B cell (primary cell): ENCODE data around the gene CMTM8.

Source experiments
- CTCF ChIP-seq: fragments of 200-600 bp; IDR thresholded peaks from one replicate; pipeline ENCODE4 v1.8.0; 2022; ENCODE audit warnings: antibody characterized with exemption, mild to moderate bottlenecking
- EZH2 ChIP-seq: IDR thresholded peaks from 2 replicates; pipeline ENCODE4 v1.6.1; 2012; ENCODE audit warnings: borderline replicate concordance, low read depth, mild to moderate bottlenecking, moderate library complexity, low read length; ENCODE audit not compliant: insufficient read depth, poor library complexity, severe bottlenecking

- no peak for TF ChIP-seq CTCF
- TF ChIP-seq EZH2: no peak
Observed at GRCh38 chr3:32282578-32283154, 44.2 kb downstream of the CMTM8 start.
